BJ (cell line): ENCODE data around the gene TEAD3. TPM values are rescaled to one million over a fixed set of nuclear protein-coding genes. Genes with fewer than 3 reads are reported as not detected.
A peak's percentile ranks its signal among the peaks of the same experiment; 100 is the strongest.

ENCODE experiments used
- CTCF ChIA-PET: fragments of 350-600 bp; formaldehyde crosslinking; extraction: SDS; loops from one replicate; lab custom pipeline; 2021; ENCODE audit warnings: antibody characterized with exemption, inconsistent platforms; lab: Yijun Ruan, JAX
- POLR2A ChIA-PET: fragments of 300-600 bp; sonication (Branson Sonifier 250); formaldehyde crosslinking; extraction: SDS; loops from one replicate; lab custom pipeline; 2021; ENCODE audit warnings: antibody characterized with exemption; lab: Charles Lee
- DNase-seq: peaks from one replicate; pipeline ENCODE4 v3.0.0-alpha.2; 2011; ENCODE audit warnings: low read depth
- H3K27me3 ChIP-seq: 2 replicates; pipeline ENCODE4 v1.6.0; 2011; ENCODE audit warnings: low read length; ENCODE audit not compliant: control insufficient read depth, insufficient read depth
- H3K36me3 ChIP-seq: 2 replicates; pipeline ENCODE4 v1.5.1; 2011; ENCODE audit warnings: low read length; ENCODE audit not compliant: control insufficient read depth, insufficient read depth
- H3K4me3 ChIP-seq: 2 replicates; pipeline ENCODE4 v1.5.1; 2011; ENCODE audit warnings: low read depth, mild to moderate bottlenecking, control low read depth, low read length
- polyA plus RNA-seq: library from polyadenylated mRNA; depleted of rRNA; stranded (reverse); fragments of >200 nt; gene quantifications from 2 replicates; pipeline ENCODE4 v1.2.3, GENCODE V29; 2011
- TF ChIP-seq, protein P1 (sequence below): IDR thresholded peaks from 2 replicates; pipeline ENCODE4 v1.5.1; 2011; ENCODE audit warnings: low read depth, mild to moderate bottlenecking, control low read depth, inconsistent platforms, low read length, moderate library complexity; ENCODE audit not compliant: insufficient read depth

The TEAD3 gene
- polyA plus RNA-seq, 1 experiment: 40.6 TPM

DNA sequence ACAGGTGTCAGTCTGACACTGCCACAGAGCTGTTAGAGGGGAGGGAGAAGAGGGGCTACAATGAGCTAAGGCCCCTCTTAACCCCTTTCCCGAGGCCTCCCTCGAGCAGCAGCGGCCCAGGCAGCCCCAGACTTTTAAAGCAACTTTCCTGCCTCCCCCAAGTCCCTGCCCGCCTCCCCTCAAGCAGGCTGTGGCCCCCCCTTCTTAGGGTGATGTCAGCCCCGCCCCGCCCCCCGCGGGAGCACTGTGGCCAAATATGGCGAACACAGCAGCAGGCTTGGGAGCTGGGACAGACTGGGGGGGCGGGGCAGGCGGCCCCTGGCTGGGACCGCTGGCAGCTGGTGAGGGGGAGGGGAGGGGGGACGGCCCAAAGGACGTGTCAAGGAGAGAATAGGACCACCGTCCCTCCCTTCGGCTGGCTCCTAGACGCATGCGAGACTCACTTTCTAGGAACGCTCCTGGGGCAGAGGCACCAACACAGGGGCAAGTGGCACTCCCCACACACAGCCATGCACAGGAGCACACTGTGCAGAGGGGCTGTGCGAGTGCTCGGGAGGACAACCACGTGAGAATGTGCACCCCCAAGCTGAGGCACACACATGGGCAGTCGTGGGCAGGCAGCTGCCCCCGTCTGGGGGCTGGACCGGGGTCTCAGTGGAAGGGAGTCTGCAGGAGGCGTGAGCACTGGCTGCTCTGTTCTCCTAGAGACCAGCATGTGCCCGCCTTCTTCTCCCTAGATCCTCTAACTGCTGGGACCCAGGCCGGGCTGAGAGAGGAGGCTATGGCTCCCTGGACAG is 6.7 kb downstream of the TEAD3 start:
- TF ChIP-seq, protein P1, sequence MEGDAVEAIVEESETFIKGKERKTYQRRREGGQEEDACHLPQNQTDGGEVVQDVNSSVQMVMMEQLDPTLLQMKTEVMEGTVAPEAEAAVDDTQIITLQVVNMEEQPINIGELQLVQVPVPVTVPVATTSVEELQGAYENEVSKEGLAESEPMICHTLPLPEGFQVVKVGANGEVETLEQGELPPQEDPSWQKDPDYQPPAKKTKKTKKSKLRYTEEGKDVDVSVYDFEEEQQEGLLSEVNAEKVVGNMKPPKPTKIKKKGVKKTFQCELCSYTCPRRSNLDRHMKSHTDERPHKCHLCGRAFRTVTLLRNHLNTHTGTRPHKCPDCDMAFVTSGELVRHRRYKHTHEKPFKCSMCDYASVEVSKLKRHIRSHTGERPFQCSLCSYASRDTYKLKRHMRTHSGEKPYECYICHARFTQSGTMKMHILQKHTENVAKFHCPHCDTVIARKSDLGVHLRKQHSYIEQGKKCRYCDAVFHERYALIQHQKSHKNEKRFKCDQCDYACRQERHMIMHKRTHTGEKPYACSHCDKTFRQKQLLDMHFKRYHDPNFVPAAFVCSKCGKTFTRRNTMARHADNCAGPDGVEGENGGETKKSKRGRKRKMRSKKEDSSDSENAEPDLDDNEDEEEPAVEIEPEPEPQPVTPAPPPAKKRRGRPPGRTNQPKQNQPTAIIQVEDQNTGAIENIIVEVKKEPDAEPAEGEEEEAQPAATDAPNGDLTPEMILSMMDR: no peak
- 0 out of 2 replicates have a peak overlapping the region, but pooled peaks have one; percentile 5 for H3K4me3 ChIP-seq
- ChIA-PET CTCF (interaction anchor here (0.5 to 1.2 kb wide), 4 partner anchors 19 to 196 kb away, joined by 3 to 4 read pairs (median 3); no protein-coding TSS in a partner anchor), POLR2A (no interaction called here)
- no peak for DNase-seq
- peaks cover 2% of the 10 kb centered on the region; the same call in 1 of the 2 replicates for H3K36me3 ChIP-seq
- H3K27me3 ChIP-seq: no peaks in the 10 kb centered on the region

- peaks cover 8% of the 10 kb centered on the region for H3K36me3 ChIP-seq
- DNase-seq: no peak
- no peak overlapping the region for H3K4me3 ChIP-seq
- POLR2A ChIA-PET: no interaction called here
- CTCF ChIA-PET: interaction anchor here (1.2 kb wide), 1 partner anchor 18 kb away, joined by 3 read pairs; no protein-coding TSS in a partner anchor
- TF ChIP-seq, protein P1: no peak
- no peaks in the 10 kb centered on the region for H3K27me3 ChIP-seq
Observed at GRCh38 chr6:35489066-35489465, 7.8 kb downstream of the TEAD3 start.

DNA sequence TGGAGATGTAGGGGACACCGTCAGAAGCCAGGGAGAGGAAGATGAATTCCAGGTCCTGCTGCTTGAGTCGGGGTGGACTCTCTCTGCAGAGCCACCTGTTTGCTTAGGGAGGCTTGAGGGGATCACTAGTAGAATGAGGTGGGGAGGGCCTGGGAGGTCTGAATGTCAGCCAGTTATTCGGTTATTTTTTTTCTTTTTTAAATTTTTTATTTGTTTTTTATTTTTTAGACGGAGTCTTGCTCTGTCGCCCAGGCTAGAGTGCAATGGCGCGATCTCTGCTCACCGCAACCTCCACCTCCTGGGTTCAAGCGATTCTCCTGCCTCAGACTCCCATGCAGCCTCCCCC is 8.4 kb downstream of the TEAD3 start:
- DNase-seq: no peak
- Histone ChIP-seq H3K4me3 (no peak overlapping the region), H3K36me3 (peaks cover 8% of the 10 kb centered on the region), H3K27me3 (no peaks in the 10 kb centered on the region)
- POLR2A ChIA-PET: no interaction called here
- CTCF ChIA-PET: no interaction called here
- TF ChIP-seq, protein P1: no peak

DNA sequence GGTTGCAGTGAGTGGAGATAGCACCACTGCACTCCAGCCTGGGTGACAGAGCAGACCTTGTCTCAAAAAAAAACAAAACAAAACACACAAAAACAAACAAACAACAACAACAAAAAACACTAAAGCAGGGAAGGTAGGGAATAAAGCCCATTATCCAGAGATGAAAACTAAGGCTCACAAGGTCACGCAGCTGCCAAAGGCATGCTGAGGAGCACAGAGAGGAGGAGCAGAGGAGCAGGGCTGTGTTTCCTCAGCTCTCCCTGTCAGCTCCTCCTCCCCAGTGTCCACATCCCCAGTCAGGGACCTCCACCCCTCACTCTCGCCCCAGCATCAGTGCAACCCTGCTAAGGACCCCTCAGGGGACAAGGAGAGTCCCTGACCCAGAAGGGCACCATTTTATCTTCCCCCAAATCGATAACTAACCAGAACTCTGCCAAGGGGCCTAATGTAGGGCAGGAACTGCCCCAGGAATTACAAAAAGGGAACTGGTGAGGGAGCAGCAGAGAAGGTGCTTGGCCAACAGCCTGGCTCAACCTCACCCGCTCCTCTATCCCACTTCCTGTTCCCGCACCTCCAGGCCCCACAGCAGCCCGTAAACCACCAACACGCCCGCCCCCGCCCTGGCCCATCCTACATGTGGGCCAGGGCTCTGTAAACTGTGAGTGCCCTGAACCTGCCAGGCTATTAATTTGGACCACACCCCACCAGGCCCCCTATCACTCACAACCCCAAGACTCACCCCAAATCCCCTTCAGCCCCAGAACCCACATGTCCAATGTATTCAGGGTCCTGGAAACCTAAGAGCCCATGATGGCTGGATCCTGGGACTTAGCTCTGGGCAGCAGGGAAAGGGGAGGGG is 9.0 kb downstream of the TEAD3 start:
- H3K36me3 ChIP-seq: peaks cover 8% of the 10 kb centered on the region
- CTCF ChIA-PET: no interaction called here
- no peak overlapping the region for H3K4me3 ChIP-seq
- POLR2A ChIA-PET: no interaction called here
- TF ChIP-seq, protein P1: no peak
- no peak for DNase-seq
- no peaks in the 10 kb centered on the region for H3K27me3 ChIP-seq
